GM10266 (cell line): Measurements from ENCODE around the gene HSPB8.

Source experiments
- DNase-seq: peaks from one replicate; pipeline ENCODE4 v3.0.0; 2012; ENCODE audit errors: extremely low spot score
- TF ChIP-seq, protein P1 (sequence below): IDR thresholded peaks from 2 replicates; pipeline ENCODE4 v1.5.1; 2012; ENCODE audit warnings: mild to moderate bottlenecking, low read depth; ENCODE audit not compliant: control insufficient read depth, insufficient read depth; ENCODE audit errors: missing control alignments

The HSPB8 gene

DNA sequence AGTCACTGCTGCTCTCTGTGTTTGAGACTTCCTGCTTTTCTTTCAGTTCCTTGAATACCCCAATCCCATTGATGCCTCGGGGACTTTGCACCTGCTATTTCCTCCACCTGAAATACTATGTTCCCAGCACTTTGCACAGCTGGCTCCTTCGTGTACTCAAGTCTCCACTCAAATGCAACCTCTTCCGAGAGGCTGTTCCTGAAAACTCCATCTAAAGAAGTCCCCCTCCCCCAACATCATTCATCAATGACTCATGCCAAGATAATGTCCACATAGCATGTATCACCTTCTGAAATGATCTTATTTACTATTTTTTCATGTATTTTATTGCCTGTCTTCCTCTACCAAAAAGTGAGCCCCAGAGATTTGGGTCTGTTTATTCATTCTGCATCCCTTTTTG lies 48.6 kb downstream of the HSPB8 start:
- no peak for DNase-seq
- TF ChIP-seq, protein P1, sequence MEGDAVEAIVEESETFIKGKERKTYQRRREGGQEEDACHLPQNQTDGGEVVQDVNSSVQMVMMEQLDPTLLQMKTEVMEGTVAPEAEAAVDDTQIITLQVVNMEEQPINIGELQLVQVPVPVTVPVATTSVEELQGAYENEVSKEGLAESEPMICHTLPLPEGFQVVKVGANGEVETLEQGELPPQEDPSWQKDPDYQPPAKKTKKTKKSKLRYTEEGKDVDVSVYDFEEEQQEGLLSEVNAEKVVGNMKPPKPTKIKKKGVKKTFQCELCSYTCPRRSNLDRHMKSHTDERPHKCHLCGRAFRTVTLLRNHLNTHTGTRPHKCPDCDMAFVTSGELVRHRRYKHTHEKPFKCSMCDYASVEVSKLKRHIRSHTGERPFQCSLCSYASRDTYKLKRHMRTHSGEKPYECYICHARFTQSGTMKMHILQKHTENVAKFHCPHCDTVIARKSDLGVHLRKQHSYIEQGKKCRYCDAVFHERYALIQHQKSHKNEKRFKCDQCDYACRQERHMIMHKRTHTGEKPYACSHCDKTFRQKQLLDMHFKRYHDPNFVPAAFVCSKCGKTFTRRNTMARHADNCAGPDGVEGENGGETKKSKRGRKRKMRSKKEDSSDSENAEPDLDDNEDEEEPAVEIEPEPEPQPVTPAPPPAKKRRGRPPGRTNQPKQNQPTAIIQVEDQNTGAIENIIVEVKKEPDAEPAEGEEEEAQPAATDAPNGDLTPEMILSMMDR, result no peak

DNA sequence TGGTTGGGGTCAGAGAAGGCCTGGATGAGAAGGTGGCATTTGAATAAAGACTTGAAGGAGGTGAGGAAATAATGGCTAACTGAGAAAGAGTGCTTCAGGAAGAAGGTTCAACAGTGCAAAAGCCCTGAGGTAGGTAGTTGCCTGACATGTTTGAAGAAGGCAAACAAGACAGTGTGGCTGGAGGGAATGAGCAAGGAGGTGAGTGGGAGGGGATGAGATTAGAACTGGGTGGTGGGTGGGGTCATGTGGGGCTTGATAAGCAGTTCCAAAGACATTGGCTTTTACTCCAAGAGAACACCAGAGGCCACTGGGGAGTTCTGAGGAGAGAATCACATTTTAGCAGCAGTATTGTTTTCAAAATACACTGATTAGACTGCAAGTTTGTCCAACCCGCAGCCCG lies 50.5 kb downstream of the HSPB8 start:
- TF ChIP-seq, protein P1, result no peak
- no peak for DNase-seq

DNA sequence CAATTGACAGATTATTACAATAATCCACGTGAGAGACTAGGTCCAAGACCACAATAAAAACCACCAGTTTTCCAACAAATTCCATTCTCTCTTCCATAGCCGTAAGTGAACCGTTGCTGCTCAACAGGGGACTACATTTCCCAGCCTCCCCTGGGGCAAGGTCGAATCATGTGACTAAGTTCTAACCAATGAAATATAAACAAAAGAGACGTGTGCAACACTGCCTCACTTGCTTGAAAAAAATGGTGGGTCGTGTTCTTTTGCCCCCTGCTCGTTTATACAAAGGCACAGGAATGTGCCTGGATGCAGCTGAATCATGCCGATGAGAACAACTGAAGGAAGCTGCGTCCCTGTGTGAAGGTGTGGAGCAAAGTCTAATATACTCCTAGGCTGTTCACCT lies 51.1 kb downstream of the HSPB8 start:
- TF ChIP-seq, protein P1, result no peak
- DNase-seq, result no peak

DNA sequence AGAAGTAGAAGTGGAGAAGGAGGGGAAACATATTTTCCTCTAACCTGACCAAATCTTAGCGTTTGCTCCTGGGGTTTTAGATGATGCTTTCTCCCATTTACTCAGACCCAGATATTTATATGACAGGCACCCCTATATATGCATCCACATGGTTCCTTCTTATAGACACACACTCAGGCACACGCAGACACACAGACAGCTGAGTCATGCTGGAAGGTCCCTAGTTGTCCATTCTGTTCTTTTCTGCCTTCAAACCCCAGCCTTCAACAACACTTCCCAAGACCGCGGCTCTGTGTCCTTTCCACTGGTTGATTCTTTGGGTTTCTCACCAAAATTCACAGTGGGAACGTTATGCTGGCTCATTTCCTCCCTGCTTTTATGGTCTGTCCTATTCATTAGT lies 52.1 kb downstream of the HSPB8 start:
- DNase-seq, result no peak
- TF ChIP-seq, protein P1, result no peak

DNA sequence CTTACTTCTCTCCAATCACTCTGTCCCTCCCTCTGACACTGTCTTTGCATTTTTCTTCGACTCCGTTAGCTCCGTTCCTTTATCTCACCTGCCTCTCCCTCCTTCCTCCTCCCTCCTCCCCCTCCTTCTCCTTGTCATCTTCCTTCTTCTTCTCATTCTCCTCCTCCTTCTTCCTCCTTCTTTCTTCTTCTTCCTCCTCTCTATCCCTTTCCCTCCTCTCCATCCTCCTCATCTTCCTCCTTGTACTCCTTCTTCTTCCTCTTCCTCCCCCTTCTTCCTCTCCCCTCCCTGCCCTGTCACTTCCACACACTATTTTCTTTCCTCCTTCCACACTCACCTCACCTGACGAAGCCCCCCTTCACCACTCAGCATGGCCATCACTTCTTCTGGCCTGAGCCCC lies 53.0 kb downstream of the HSPB8 start:
- TF ChIP-seq, protein P1, result no peak
- no peak for DNase-seq

DNA sequence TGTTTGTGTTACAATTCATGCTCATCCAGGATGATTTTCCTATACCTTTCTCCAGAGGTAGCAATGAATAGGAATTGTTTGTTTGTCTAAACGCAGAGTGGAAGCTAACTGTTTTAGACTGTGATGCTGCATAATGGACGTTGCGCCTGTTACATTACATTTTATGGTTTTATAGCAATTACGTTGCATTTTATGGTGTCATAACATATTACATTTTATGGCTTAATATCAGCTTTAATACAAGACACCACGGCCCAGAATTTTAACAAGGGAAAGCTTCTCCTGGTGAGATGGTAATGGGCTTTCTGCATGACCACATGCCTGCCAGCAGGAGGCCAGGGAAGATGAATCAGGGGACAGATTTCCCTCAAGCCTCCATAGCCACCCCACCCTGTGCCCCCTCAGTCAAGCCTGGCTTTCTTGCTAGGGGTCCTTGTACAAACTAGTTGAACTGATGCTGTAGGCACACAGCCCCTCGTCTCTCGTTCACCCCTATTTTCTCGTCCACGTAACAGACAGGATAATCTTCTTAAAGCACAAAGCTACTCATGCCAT lies 56.5 kb downstream of the HSPB8 start:
- TF ChIP-seq, protein P1, result no peak
- DNase-seq, result no peak

DNA sequence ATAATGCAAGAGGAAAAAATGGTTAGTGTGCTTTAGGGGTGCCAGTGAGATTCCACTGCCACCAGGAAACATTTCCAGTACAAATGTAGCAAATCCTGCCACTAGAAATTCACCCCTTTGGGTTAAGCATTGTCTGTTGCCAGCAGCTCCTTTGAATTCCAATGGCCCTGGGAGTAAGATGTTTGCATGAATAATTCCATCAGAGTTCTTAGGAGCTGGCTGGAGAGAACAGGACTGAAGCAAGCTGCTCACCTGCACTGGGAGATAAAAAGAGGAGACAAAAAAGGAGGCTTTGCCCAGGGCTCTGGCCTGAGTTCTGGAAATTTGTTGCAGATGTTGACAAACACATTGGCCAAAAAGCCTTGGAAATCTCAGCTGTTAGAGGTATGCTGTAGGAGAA lies 57.6 kb downstream of the HSPB8 start:
- TF ChIP-seq, protein P1, result no peak
- no peak for DNase-seq
